Liver (tissue), 9 donors: ENCODE data around the gene ZNF710. TPM values are rescaled to one million over a fixed set of nuclear protein-coding genes. Genes with fewer than 3 reads are reported as not detected.

ENCODE experiments used
- DNase-seq: peaks from one replicate; pipeline ENCODE4 v3.0.0-alpha.2; 2017; ENCODE audit warnings: low spot score
- H3K27ac ChIP-seq, 2 donors: one replicate each; pipeline ENCODE4 v1.7.0; 2013; ENCODE audit warnings: inconsistent platforms in 2 of 2, low read length in 2 of 2, control low read depth in 1 of 2, low read depth in 1 of 2, mild to moderate bottlenecking in 1 of 2
- H3K27me3 ChIP-seq, 4 donors: one replicate each; pipeline versions ENCODE4 v1.6.1 to v1.7.0; 2013; ENCODE audit warnings: low read length in 3 of 4, inconsistent platforms in 1 of 4, mild to moderate bottlenecking in 1 of 4, moderate library complexity in 1 of 4; ENCODE audit not compliant: control insufficient read depth in 4 of 4, insufficient read depth in 4 of 4
- H3K36me3 ChIP-seq, 4 donors: one replicate each; pipeline versions ENCODE4 v1.6.1 to v1.7.0; 2013; ENCODE audit warnings: low read length in 3 of 4, mild to moderate bottlenecking in 3 of 4, low read depth in 1 of 4, moderate library complexity in 1 of 4; ENCODE audit not compliant: control insufficient read depth in 4 of 4, insufficient read depth in 3 of 4
- H3K4me1 ChIP-seq, 4 donors: one replicate each; pipeline versions ENCODE4 v1.6.1 to v1.7.0; 2013; ENCODE audit warnings: low read length in 3 of 4, mild to moderate bottlenecking in 3 of 4, moderate library complexity in 1 of 4; ENCODE audit not compliant: control insufficient read depth in 4 of 4, insufficient read depth in 4 of 4
- H3K4me3 ChIP-seq, 3 donors: one replicate each; pipeline versions ENCODE4 v1.6.1 to v1.7.0; 2013; ENCODE audit warnings: low read length in 3 of 3, control low read depth in 1 of 3, low read depth in 1 of 3, mild to moderate bottlenecking in 1 of 3
- H3K9ac ChIP-seq, 2 donors: one replicate each; pipeline ENCODE4 v1.7.0; 2013; ENCODE audit warnings: low read length in 2 of 2, mild to moderate bottlenecking in 2 of 2, moderate library complexity in 2 of 2, control low read depth in 1 of 2, low read depth in 1 of 2
- H3K9me3 ChIP-seq, 4 donors: one replicate each; pipeline versions ENCODE4 v1.6.1 to v1.7.0; 2013; ENCODE audit warnings: low read length in 3 of 4; ENCODE audit not compliant: control insufficient read depth in 4 of 4
- CTCF ChIP-seq: fragments of 150-350 bp; IDR thresholded peaks from 2 replicates; pipeline ENCODE4 v1.5.1; 2017; ENCODE audit warnings: improper control_type of control experiment, low read depth, low read length; ENCODE audit not compliant: missing input control
- FOXA1 ChIP-seq: IDR thresholded peaks from 2 replicates; pipeline ENCODE4 v1.6.1; 2016; ENCODE audit warnings: antibody characterized with exemption
- FOXA2 ChIP-seq: IDR thresholded peaks from 2 replicates; pipeline ENCODE4 v1.6.1; 2016; ENCODE audit warnings: antibody characterized with exemption
- GABPA ChIP-seq, 2 donors: IDR thresholded peaks in 1 of 2; conservative IDR thresholded peaks in 1 of 2; 2 replicates each; pipeline ENCODE4 v1.6.1; 2016; ENCODE audit warnings: antibody characterized with exemption in 2 of 2, mild to moderate bottlenecking in 1 of 2, moderate library complexity in 1 of 2
- HNF4G ChIP-seq: IDR thresholded peaks from 2 replicates; pipeline ENCODE4 v1.6.1; 2016; ENCODE audit warnings: antibody characterized with exemption
- JUND ChIP-seq, 2 donors: IDR thresholded peaks; 2 replicates each; pipeline ENCODE4 v1.6.1; 2016; ENCODE audit warnings: antibody characterized with exemption in 2 of 2
- REST ChIP-seq: IDR thresholded peaks from 2 replicates; pipeline ENCODE4 v1.6.1; 2016; ENCODE audit warnings: antibody characterized with exemption, mild to moderate bottlenecking
- RXRA ChIP-seq, 2 donors: IDR thresholded peaks; 2 replicates each; pipeline ENCODE4 v1.6.1; 2017 to 2018; ENCODE audit warnings: antibody characterized with exemption in 2 of 2, mild to moderate bottlenecking in 1 of 2
- TAF1 ChIP-seq: conservative IDR thresholded peaks from 2 replicates; pipeline ENCODE4 v1.6.1; 2016; ENCODE audit warnings: antibody characterized with exemption, mild to moderate bottlenecking
- YY1 ChIP-seq: IDR thresholded peaks from 2 replicates; pipeline ENCODE4 v1.6.1; 2016; ENCODE audit warnings: antibody characterized with exemption, mild to moderate bottlenecking
- ZBTB33 ChIP-seq: IDR thresholded peaks from 2 replicates; pipeline ENCODE4 v1.6.1; 2016; ENCODE audit warnings: antibody characterized with exemption
- WGBS: extraction: QIAGEN DNeasy Blood & Tissue Kit; methylation state at CpG from one replicate; pipeline ENCODE4 v1.1.7; 2013; 5-methylcytosine and 5-hydroxymethylcytosine counted together
- polyA plus RNA-seq, 2 donors: library from polyadenylated mRNA; stranded (reverse) in 1 of 2; unstranded in 1 of 2; fragments of 200-250 nt in 1 of 2; fragments of >200 nt in 1 of 2; fragmentation: Nextera tagmentation in 1 of 2; extraction: Ambion mirVana in 1 of 2; gene quantifications; one replicate each; pipeline versions ENCODE4 v1.2.1 to v1.2.3, GENCODE V29; 2013 to 2015
- total RNA-seq, 2 donors: library from RNA; depleted of rRNA; stranded (reverse); fragments of >200 nt; gene quantifications; one replicate each; pipeline ENCODE4 v1.2.3, GENCODE V29; 2014
- TF ChIP-seq, protein P1 (sequence below): IDR thresholded peaks from 2 replicates; pipeline ENCODE4 v1.6.1; 2016; ENCODE audit warnings: antibody characterized with exemption
- TF ChIP-seq, protein P2 (sequence below): IDR thresholded peaks from 2 replicates; pipeline ENCODE4 v1.6.1; 2016; ENCODE audit warnings: antibody characterized with exemption
- donor health status: healthy.
- donor health status: healthy.
- donor health status: healthy.
- donor health status: healthy.
- donor health status: healthy.

ZNF710 gene
- total and polyA plus RNA-seq, 4 donors = 1.9 to 15.3 (median 5.4) TPM

DNA sequence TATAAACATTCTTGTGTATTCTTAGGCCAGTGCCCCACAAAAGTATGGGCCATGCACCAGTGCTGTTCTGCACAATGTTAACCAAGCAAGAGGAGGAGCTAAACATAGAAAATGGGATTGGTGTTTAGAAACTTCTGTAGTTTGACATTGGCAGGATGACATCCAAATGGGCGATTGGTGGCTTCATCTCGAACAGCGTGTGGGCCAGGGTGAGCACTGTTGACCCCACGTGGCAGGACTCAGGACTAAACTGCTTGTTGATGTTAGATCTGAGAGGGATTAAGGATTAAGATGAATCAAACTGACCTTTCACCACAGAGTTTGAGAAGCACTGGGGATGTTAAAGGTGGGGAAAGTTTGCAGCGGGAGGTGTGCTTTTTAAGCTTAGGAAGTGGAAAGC, 31.9 kb downstream of the ZNF710 start:
- H3K9ac ChIP-seq = no peak overlapping the region
- H3K4me1 ChIP-seq = peaks cover 25 to 62% (median 36%) of the 10 kb centered on the region in 4 donors
- H3K27ac ChIP-seq = no peak overlapping the region
- H3K36me3 ChIP-seq = no peaks in the 10 kb centered on the region
- 83% methylated on average over 5 of the region's 5 CpGs for WGBS
- TF ChIP-seq, protein P1, sequence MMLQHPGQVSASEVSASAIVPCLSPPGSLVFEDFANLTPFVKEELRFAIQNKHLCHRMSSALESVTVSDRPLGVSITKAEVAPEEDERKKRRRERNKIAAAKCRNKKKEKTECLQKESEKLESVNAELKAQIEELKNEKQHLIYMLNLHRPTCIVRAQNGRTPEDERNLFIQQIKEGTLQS = no peak
- TF ChIP-seq JUND (IDR thresholded peaks at IDR 0.05) (no peak), REST (no peak), YY1 (no peak), CTCF (no peak), FOXA2 (no peak), ZBTB33 (no peak), RXRA (IDR thresholded peaks at IDR 0.05) (no peak), HNF4G (no peak), FOXA1 (no peak), GABPA (IDR thresholded peaks at IDR 0.05 in 1 of 2, conservative IDR thresholded peaks at IDR 0.05 in 1 of 2) (no peak)
- TF ChIP-seq, protein P2, sequence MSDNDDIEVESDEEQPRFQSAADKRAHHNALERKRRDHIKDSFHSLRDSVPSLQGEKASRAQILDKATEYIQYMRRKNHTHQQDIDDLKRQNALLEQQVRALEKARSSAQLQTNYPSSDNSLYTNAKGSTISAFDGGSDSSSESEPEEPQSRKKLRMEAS = no peak
- H3K27me3 ChIP-seq = no peaks in the 10 kb centered on the region
- H3K9me3 ChIP-seq = no peaks in the 10 kb centered on the region
- no peak for DNase-seq
- no peak overlapping the region for H3K4me3 ChIP-seq

DNA sequence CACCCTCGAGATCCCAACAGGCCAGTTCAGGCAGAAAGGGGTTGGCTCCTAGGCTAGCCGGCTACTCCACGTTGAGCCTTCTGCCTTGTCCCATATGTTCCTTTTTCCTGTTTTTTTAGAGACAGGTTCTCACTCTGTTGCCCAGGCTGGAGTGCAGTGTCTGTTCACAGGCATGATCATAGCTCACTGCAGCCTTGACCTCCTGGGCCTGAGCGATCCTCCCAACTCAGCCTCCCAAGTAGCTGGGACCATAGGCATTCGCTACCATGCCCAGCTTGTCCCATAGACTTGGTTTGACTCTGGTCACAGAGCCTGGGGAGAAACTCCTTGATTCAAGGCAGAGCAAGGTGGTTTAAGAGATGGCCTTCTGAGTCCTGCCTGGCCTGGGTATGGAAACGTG, 32.3 kb downstream of the ZNF710 start:
- WGBS = 85% methylated on average over 6 of the region's 6 CpGs
- no peak overlapping the region for H3K27ac ChIP-seq
- TF ChIP-seq TAF1 = no peak
- no peak for TF ChIP-seq REST
- DNase-seq = no peak
- H3K9ac ChIP-seq = no peak overlapping the region
- no peaks in the 10 kb centered on the region for H3K27me3 ChIP-seq
- H3K4me3 ChIP-seq = no peak overlapping the region
- peaks cover 26 to 62% (median 37%) of the 10 kb centered on the region in 4 donors for H3K4me1 ChIP-seq
- H3K36me3 ChIP-seq = no peaks in the 10 kb centered on the region
- H3K9me3 ChIP-seq = no peaks in the 10 kb centered on the region
